ENCODE measurements around the gene ERAP2.

Gene ERAP2

DNA sequence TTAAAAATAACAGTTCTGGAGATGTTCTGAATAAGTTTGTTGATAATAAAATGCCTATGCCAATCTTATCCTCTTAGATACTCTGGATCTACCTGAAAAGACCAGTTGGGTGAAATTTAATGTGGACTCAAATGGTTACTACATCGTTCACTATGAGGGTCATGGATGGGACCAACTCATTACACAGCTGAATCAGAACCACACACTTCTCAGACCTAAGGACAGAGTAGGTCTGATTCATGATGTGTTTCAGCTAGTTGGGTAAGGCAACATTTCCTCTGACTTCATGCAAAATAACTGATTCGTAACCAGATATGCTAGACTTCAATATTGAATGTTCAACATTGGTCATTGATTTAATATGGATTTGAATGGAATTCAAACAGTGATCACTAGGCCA lies 27.0 kb downstream of the ERAP2 start:
- Mint-ChIP-seq H3K27ac (no peak overlapping the region), H3K9me3 (no peaks in the 10 kb centered on the region)

DNA sequence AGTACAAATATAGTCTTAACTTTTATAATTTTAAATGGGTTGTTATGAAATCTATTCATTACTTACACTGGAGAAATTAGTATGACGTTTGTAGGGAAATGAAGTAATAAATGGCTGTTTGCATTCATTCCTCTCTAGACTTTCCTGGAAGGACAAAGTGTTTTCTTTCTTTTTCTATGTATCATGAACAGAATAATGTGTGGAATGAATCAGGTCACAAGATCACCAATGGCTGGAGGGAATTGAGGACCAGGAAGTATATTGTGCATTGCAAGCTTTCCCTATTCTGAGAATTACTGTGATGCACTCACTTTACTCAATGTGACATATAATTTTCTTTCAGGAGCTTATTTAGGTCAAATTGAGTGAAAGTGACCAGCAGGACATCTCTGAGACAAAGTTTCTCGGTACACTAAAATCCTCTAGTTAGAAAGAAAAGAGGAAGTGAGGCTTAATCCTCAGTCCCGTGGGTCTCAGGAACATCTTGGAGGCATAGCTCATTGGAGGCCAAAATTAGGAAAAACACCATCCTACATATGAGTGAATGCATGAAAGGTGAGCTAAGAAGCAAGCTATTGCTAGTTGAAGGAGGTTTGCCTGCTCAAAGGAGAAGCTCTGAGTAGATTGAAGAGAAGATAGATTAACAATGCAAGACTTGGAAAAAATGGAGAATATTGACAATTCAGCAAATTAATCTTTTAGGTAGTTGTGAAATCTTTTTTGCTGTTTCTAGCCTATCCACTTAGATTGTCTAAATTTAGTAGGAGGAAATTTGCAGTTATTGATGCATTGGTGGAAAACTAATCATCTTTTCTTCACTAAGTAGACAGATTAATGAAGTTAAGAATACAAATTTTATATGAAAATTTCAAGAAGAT lies 28.0 kb downstream of the ERAP2 start:
- no peak overlapping the region for H3K27ac Mint-ChIP-seq
- TF ChIP-seq, protein P1, sequence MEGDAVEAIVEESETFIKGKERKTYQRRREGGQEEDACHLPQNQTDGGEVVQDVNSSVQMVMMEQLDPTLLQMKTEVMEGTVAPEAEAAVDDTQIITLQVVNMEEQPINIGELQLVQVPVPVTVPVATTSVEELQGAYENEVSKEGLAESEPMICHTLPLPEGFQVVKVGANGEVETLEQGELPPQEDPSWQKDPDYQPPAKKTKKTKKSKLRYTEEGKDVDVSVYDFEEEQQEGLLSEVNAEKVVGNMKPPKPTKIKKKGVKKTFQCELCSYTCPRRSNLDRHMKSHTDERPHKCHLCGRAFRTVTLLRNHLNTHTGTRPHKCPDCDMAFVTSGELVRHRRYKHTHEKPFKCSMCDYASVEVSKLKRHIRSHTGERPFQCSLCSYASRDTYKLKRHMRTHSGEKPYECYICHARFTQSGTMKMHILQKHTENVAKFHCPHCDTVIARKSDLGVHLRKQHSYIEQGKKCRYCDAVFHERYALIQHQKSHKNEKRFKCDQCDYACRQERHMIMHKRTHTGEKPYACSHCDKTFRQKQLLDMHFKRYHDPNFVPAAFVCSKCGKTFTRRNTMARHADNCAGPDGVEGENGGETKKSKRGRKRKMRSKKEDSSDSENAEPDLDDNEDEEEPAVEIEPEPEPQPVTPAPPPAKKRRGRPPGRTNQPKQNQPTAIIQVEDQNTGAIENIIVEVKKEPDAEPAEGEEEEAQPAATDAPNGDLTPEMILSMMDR (IDR thresholded peaks at IDR 0.05) = no peak
- peaks cover 5% of the 10 kb centered on the region for H3K4me1 Mint-ChIP-seq

More for the DNA sequence above, 27.0 kb downstream of the ERAP2 start:
- DNase-seq = no peak
- no peaks in the 10 kb centered on the region for H3K36me3 Mint-ChIP-seq (ENCODE audit: low read depth)
- no peak overlapping the region for H3K4me3 Mint-ChIP-seq
- H3K27me3 Mint-ChIP-seq (ENCODE audit: low read depth, poor library complexity) = peaks cover 4% of the 10 kb centered on the region
- TF ChIP-seq, protein P1 (IDR thresholded peaks at IDR 0.05) = no peak
- no peaks in the 10 kb centered on the region for H3K4me1 Mint-ChIP-seq

DNA sequence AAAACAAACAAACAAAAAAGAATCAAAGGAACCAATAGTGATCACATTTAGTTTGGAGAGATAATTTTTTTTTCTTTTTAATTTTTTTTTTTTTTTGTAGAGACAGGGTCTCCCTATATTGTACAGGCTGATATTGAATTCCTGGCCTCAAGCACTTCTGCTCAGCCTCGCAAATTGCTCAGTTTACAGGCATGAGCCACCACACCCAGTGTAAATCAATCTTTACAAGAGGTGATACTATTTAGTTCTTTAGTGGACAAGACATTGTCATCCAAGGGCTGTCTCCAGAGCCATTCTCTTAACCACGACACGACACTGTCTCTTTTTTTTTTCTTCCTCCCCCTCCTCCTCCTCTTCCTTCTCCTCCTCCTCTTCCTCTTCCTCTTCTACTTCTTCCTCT lies 29.6 kb downstream of the ERAP2 start:
- H3K27ac Mint-ChIP-seq = peak overlapping the region; percentile 14
- H3K36me3 Mint-ChIP-seq (ENCODE audit: low read depth) = no peaks in the 10 kb centered on the region
- no peaks in the 10 kb centered on the region for H3K9me3 Mint-ChIP-seq
- peaks cover 8% of the 10 kb centered on the region for H3K4me1 Mint-ChIP-seq
- no peak for DNase-seq
- TF ChIP-seq, protein P1 (IDR thresholded peaks at IDR 0.05) = no peak
- peaks cover 4% of the 10 kb centered on the region for H3K27me3 Mint-ChIP-seq (ENCODE audit: low read depth, poor library complexity)
- no peak overlapping the region for H3K4me3 Mint-ChIP-seq

More for the DNA sequence above, 28.0 kb downstream of the ERAP2 start:
- no peaks in the 10 kb centered on the region for H3K36me3 Mint-ChIP-seq (ENCODE audit: low read depth)
- peaks cover 4% of the 10 kb centered on the region for H3K27me3 Mint-ChIP-seq (ENCODE audit: low read depth, poor library complexity)
- no peaks in the 10 kb centered on the region for H3K9me3 Mint-ChIP-seq
- no peak overlapping the region for H3K4me3 Mint-ChIP-seq
- DNase-seq = no peak

DNA sequence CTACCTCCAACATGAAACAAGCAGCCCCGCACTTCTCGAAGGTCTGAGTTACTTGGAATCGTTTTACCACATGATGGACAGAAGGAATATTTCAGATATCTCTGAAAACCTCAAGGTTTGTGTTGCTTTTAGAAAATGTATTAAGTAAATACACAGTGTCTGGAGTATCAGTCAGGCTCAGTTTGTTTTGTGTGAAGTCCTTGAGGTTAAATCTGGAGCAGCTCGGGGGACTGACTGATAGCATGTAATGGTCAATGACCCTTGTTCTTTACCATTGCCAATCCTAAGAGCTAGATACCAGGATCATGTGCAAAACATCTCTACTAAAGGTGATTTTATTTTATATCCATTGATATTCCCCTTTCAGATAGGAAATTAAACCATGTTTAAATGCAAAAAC lies 32.7 kb downstream of the ERAP2 start:
- no peak overlapping the region for H3K27ac Mint-ChIP-seq
- TF ChIP-seq, protein P1 (IDR thresholded peaks at IDR 0.05) = no peak
- peaks cover 8% of the 10 kb centered on the region for H3K4me1 Mint-ChIP-seq

DNA sequence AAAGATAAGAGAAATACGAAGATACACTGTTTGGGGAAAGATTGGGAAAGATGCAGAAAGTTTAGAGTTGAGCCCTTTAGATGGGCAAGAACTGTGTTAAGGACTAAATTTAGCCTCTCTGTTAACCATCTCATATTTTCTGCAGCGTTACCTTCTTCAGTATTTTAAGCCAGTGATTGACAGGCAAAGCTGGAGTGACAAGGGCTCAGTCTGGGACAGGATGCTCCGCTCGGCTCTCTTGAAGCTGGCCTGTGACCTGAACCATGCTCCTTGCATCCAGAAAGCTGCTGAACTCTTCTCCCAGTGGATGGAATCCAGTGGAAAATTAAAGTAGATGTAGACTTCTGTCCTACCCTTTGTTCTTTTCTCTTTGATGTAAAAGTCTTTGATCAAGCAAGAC lies 33.1 kb downstream of the ERAP2 start:
- TF ChIP-seq, protein P1 (IDR thresholded peaks at IDR 0.05) = no peak
- no peaks in the 10 kb centered on the region for H3K9me3 Mint-ChIP-seq
- no peak overlapping the region for H3K4me3 Mint-ChIP-seq
- DNase-seq = no peak
- peaks cover 4% of the 10 kb centered on the region for H3K27me3 Mint-ChIP-seq (ENCODE audit: low read depth, poor library complexity)
- H3K27ac Mint-ChIP-seq = no peak overlapping the region
- H3K4me1 Mint-ChIP-seq = peaks cover 8% of the 10 kb centered on the region
- H3K36me3 Mint-ChIP-seq (ENCODE audit: low read depth) = no peaks in the 10 kb centered on the region

More for the DNA sequence above, 32.7 kb downstream of the ERAP2 start:
- no peak for DNase-seq
- Mint-ChIP-seq H3K9me3 (no peaks in the 10 kb centered on the region), H3K36me3 (ENCODE audit: low read depth) (no peaks in the 10 kb centered on the region), H3K27me3 (ENCODE audit: low read depth, poor library complexity) (peaks cover 4% of the 10 kb centered on the region), H3K4me3 (no peak overlapping the region)

DNA sequence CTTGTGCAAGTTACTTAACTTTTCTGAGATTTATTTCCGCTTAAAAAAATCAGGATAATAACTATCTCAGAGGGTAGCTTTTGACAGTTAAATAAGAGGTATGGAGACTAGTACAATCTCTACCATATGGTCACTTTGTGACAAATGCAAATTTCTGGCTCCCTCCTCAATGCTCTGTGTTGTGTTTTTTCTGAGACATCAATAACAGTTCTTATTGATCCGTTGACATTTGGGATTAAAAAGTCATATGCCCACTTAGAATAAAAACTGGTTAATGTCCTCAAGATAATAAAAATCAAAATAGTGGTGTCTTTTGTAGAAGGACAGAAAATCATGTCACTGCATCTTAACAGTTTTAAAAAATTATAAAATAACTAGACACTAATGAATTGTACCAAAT lies 34.8 kb downstream of the ERAP2 start:
- Mint-ChIP-seq H3K27me3 (ENCODE audit: low read depth, poor library complexity) (peaks cover 1% of the 10 kb centered on the region), H3K36me3 (ENCODE audit: low read depth) (no peaks in the 10 kb centered on the region), H3K27ac (no peak overlapping the region), H3K4me3 (no peak overlapping the region), H3K4me1 (peaks cover 8% of the 10 kb centered on the region), H3K9me3 (no peaks in the 10 kb centered on the region)
- TF ChIP-seq, protein P1 (IDR thresholded peaks at IDR 0.05) = no peak
- no peak for DNase-seq
